Activated naive CD4-positive, alpha-beta T cell treated with anti-CD3 and anti-CD28 coated beads, Interleukin-2, amount 10 ng/mL, durations not matched to agents 7 days and 5 days (primary cell): ENCODE results near the gene TAOK3.
"Not testable (repeated sequence)": the region's sequence is repeated elsewhere in the genome, so short reads cannot be mapped to it uniquely, and the experiment has no call there.

ENCODE experiments used
- CTCF ChIA-PET: fragments of 350-600 bp; sonication (Branson Sonifier 250); formaldehyde crosslinking; loops from one replicate; lab custom pipeline; 2021; ENCODE audit warnings: antibody characterized with exemption; lab: Charles Lee
- DNase-seq: peaks from one replicate; pipeline ENCODE4 v3.0.0-alpha.2; 2020
- H3K27ac Mint-ChIP-seq: one replicate; pipeline ENCODE4 v1.8.0; 2021; ENCODE audit warnings: mild to moderate bottlenecking, moderate library complexity, mixed read lengths
- H3K27me3 Mint-ChIP-seq: one replicate; pipeline ENCODE4 v1.8.0; 2021; ENCODE audit warnings: mild to moderate bottlenecking, mixed read lengths
- H3K36me3 Mint-ChIP-seq: one replicate; pipeline ENCODE4 v1.8.0; 2021; ENCODE audit warnings: mixed read lengths
- H3K4me1 Mint-ChIP-seq: one replicate; pipeline ENCODE4 v1.8.0; 2021; ENCODE audit warnings: mixed read lengths
- H3K4me3 Mint-ChIP-seq: one replicate; pipeline ENCODE4 v1.8.0; 2021; ENCODE audit warnings: mild to moderate bottlenecking, moderate library complexity, mixed read lengths
- H3K9me3 Mint-ChIP-seq: one replicate; pipeline ENCODE4 v1.8.0; 2021; ENCODE audit warnings: mixed read lengths

The TAOK3 gene

GRCh38 chr12:118372541-118373495 lies at the start of gene TAOK3:
TSS of gene TAOK3 (minus strand) at chr12:118372907. CDS start at chr12:118255567, 117,340 bp downstream.
- CTCF ChIA-PET = interaction anchor here (1.0 to 1.5 kb wide), 4 partner anchors 14 to 498 kb away, joined by 3 to 11 read pairs (median 5); no protein-coding TSS in a partner anchor
- peak within 1 kb of the TSS; percentile 97 for H3K4me3 Mint-ChIP-seq
- DNase-seq = peak; percentile 98
- H3K4me1 Mint-ChIP-seq = peaks cover 57% of the 10 kb centered on the region
- H3K27me3 Mint-ChIP-seq = peaks cover 21% of the 10 kb centered on the region
- peak within 1 kb of the TSS; percentile 94 for H3K27ac Mint-ChIP-seq
- peaks cover 3% of the 10 kb centered on the region for H3K36me3 Mint-ChIP-seq
- no peaks in the 10 kb centered on the region for H3K9me3 Mint-ChIP-seq

GRCh38 chr12:118420673-118421072 lies 48.0 kb upstream of the TAOK3 start:
- Mint-ChIP-seq H3K9me3 (no peaks in the 10 kb centered on the region), H3K4me3 (no peak overlapping the region), H3K27ac (no peak overlapping the region), H3K36me3 (peaks cover 8% of the 10 kb centered on the region), H3K4me1 (peaks cover 5% of the 10 kb centered on the region), H3K27me3 (no peaks in the 10 kb centered on the region)
- no peak for DNase-seq
- CTCF ChIA-PET = interaction anchor here (1.0 kb wide), 1 partner anchor 8 kb away, joined by 3 read pairs; no protein-coding TSS in a partner anchor

- Mint-ChIP-seq H3K36me3 (peaks cover 29% of the 10 kb centered on the region), H3K27ac (no peak overlapping the region), H3K27me3 (no peaks in the 10 kb centered on the region), H3K4me1 (no peaks in the 10 kb centered on the region), H3K4me3 (no peak overlapping the region), H3K9me3 (no peaks in the 10 kb centered on the region)
- no peak for DNase-seq
- CTCF ChIA-PET = no interaction called here
Measured at GRCh38 chr12:118418385-118419057, 45.8 kb upstream of the TAOK3 start.

GRCh38 chr12:118417942-118418341 lies 45.2 kb upstream of the TAOK3 start:
- CTCF ChIA-PET = no interaction called here

GRCh38 chr12:118409834-118410233 lies 37.1 kb upstream of the TAOK3 start:
- no peaks in the 10 kb centered on the region for H3K27me3 Mint-ChIP-seq
- H3K4me3 Mint-ChIP-seq = no peak overlapping the region
- no peak overlapping the region for H3K27ac Mint-ChIP-seq
- CTCF ChIA-PET = interaction anchor here (0.6 kb wide), 1 partner anchor 1001 kb away, joined by 4 read pairs; no protein-coding TSS in a partner anchor
- H3K4me1 Mint-ChIP-seq = no peaks in the 10 kb centered on the region
- H3K36me3 Mint-ChIP-seq = peaks cover 59% of the 10 kb centered on the region
- peaks cover 13% of the 10 kb centered on the region for H3K9me3 Mint-ChIP-seq
- no peak for DNase-seq

More at GRCh38 chr12:118417942-118418341, 45.2 kb upstream of the TAOK3 start:
- Mint-ChIP-seq H3K4me1 (no peaks in the 10 kb centered on the region), H3K36me3 (peaks cover 35% of the 10 kb centered on the region), H3K9me3 (peaks cover 1% of the 10 kb centered on the region), H3K4me3 (no peak overlapping the region), H3K27ac (no peak overlapping the region), H3K27me3 (no peaks in the 10 kb centered on the region)
- no peak for DNase-seq

GRCh38 chr12:118408241-118408640 lies 35.5 kb upstream of the TAOK3 start:
- DNase-seq, CTCF ChIA-PET, H3K4me3 Mint-ChIP-seq, H3K27ac Mint-ChIP-seq, H3K27me3 Mint-ChIP-seq, H3K4me1 Mint-ChIP-seq: not testable (repeated sequence)
- Mint-ChIP-seq H3K36me3 (peaks cover 47% of the 10 kb centered on the region), H3K9me3 (peaks cover 13% of the 10 kb centered on the region)

GRCh38 chr12:118404876-118405521 lies 32.3 kb upstream of the TAOK3 start:
- Mint-ChIP-seq H3K27ac (no peak overlapping the region), H3K9me3 (no peaks in the 10 kb centered on the region), H3K4me3 (no peak overlapping the region), H3K27me3 (no peaks in the 10 kb centered on the region), H3K36me3 (peaks cover 33% of the 10 kb centered on the region), H3K4me1 (no peaks in the 10 kb centered on the region)
- peak; percentile 69 for DNase-seq
- CTCF ChIA-PET = interaction anchor here (0.7 to 1.9 kb wide), 10 partner anchors 8 to 629 kb away, joined by 3 to 6 read pairs (median 4); no protein-coding TSS in a partner anchor

GRCh38 chr12:118402251-118402650 lies 29.5 kb upstream of the TAOK3 start:
- Mint-ChIP-seq H3K9me3 (no peaks in the 10 kb centered on the region), H3K4me3 (no peak overlapping the region), H3K36me3 (peaks cover 31% of the 10 kb centered on the region), H3K27ac (no peak overlapping the region), H3K27me3 (no peaks in the 10 kb centered on the region), H3K4me1 (no peaks in the 10 kb centered on the region)
- DNase-seq = no peak
- CTCF ChIA-PET = no interaction called here

GRCh38 chr12:118398940-118399339 lies 26.2 kb upstream of the TAOK3 start:
- peaks cover 30% of the 10 kb centered on the region for H3K36me3 Mint-ChIP-seq
- no peaks in the 10 kb centered on the region for H3K9me3 Mint-ChIP-seq
- CTCF ChIA-PET = no interaction called here

GRCh38 chr12:118398524-118398923 lies 25.8 kb upstream of the TAOK3 start:
- no peaks in the 10 kb centered on the region for H3K27me3 Mint-ChIP-seq
- H3K27ac Mint-ChIP-seq = no peak overlapping the region
- peaks cover 28% of the 10 kb centered on the region for H3K36me3 Mint-ChIP-seq
- H3K4me1 Mint-ChIP-seq = no peaks in the 10 kb centered on the region
- CTCF ChIA-PET = no interaction called here
- H3K4me3 Mint-ChIP-seq = no peak overlapping the region
- no peaks in the 10 kb centered on the region for H3K9me3 Mint-ChIP-seq
- DNase-seq = no peak

More at GRCh38 chr12:118398940-118399339, 26.2 kb upstream of the TAOK3 start:
- DNase-seq = no peak
- Mint-ChIP-seq H3K4me1 (no peaks in the 10 kb centered on the region), H3K27me3 (no peaks in the 10 kb centered on the region), H3K4me3 (no peak overlapping the region), H3K27ac (peak overlapping the region; percentile 54)

GRCh38 chr12:118397708-118398440 lies 25.2 kb upstream of the TAOK3 start:
- no peaks in the 10 kb centered on the region for H3K9me3 Mint-ChIP-seq
- H3K4me3 Mint-ChIP-seq = no peak overlapping the region
- no peak overlapping the region for H3K27ac Mint-ChIP-seq
- CTCF ChIA-PET = no interaction called here
- DNase-seq = no peak
- no peaks in the 10 kb centered on the region for H3K27me3 Mint-ChIP-seq
- peaks cover 28% of the 10 kb centered on the region for H3K36me3 Mint-ChIP-seq
- no peaks in the 10 kb centered on the region for H3K4me1 Mint-ChIP-seq

GRCh38 chr12:118391836-118392235 lies 19.1 kb upstream of the TAOK3 start:
- no peak for DNase-seq
- Mint-ChIP-seq H3K27me3 (no peaks in the 10 kb centered on the region), H3K4me3 (no peak overlapping the region), H3K4me1 (no peaks in the 10 kb centered on the region), H3K9me3 (no peaks in the 10 kb centered on the region), H3K36me3 (peaks cover 41% of the 10 kb centered on the region), H3K27ac (no peak overlapping the region)
- CTCF ChIA-PET = interaction anchor here (1.4 to 2.5 kb wide), 3 partner anchors 13 to 517 kb away, joined by 3 to 6 read pairs (median 3); no protein-coding TSS in a partner anchor

- no peak for DNase-seq
- Mint-ChIP-seq H3K36me3 (peaks cover 41% of the 10 kb centered on the region), H3K9me3 (no peaks in the 10 kb centered on the region), H3K4me1 (no peaks in the 10 kb centered on the region), H3K27me3 (no peaks in the 10 kb centered on the region), H3K27ac (no peak overlapping the region), H3K4me3 (no peak overlapping the region)
- CTCF ChIA-PET = interaction anchor here (1.7 to 2.5 kb wide), 2 partner anchors 13 to 207 kb away, joined by 3 to 6 read pairs; no protein-coding TSS in a partner anchor
Measured at GRCh38 chr12:118391424-118391823, 18.7 kb upstream of the TAOK3 start.
